Measurements from ENCODE around the gene RNF115.

DNA sequence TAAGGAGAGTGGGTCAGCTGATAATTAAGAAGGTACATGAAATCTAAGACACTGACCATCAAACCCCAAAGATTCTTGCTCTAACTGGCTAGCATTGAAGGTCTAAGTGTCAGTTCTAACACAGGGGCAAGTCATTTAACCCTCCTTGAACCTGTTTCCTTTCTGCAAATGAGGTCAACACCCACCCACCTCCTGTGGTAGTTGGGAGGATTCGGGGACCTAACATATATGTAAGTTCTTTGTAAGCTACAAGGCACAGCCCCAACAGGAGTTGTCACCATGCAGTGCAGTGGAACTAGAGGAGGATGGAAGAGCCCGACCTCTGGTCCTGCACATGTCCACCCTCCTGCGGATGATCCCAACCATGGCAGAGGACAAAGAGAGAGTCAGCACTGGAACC, 23.9 kb upstream of the RNF115 start:
- TF ChIP-seq, protein P1, sequence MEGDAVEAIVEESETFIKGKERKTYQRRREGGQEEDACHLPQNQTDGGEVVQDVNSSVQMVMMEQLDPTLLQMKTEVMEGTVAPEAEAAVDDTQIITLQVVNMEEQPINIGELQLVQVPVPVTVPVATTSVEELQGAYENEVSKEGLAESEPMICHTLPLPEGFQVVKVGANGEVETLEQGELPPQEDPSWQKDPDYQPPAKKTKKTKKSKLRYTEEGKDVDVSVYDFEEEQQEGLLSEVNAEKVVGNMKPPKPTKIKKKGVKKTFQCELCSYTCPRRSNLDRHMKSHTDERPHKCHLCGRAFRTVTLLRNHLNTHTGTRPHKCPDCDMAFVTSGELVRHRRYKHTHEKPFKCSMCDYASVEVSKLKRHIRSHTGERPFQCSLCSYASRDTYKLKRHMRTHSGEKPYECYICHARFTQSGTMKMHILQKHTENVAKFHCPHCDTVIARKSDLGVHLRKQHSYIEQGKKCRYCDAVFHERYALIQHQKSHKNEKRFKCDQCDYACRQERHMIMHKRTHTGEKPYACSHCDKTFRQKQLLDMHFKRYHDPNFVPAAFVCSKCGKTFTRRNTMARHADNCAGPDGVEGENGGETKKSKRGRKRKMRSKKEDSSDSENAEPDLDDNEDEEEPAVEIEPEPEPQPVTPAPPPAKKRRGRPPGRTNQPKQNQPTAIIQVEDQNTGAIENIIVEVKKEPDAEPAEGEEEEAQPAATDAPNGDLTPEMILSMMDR (conservative IDR thresholded peaks at IDR 0.05 in 1 of 2, IDR thresholded peaks at IDR 0.05 in 1 of 2; ENCODE audit: extremely low read depth in 1 of 2, insufficient read depth in 1 of 2, low read depth in 1 of 2, low read length in 2 of 2), result no peak
- TF ChIP-seq EZH2 (IDR thresholded peaks at IDR 0.05; ENCODE audit: borderline replicate concordance, low read length), result no peak

Data from mammary epithelial cell (primary cell).